ENCODE measurements around the gene SIRT5.

SIRT5 gene

GRCh38 chr6:13591205-13591921 is 17.0 kb downstream of the SIRT5 start:
- no peak for DNase-seq

- no peak for DNase-seq
Measured at GRCh38 chr6:13593103-13593502, 18.7 kb downstream of the SIRT5 start.

GRCh38 chr6:13593720-13594119 is 19.3 kb downstream of the SIRT5 start:
- no peak for DNase-seq

- DNase-seq = no peak
Measured at GRCh38 chr6:13597073-13597472, 22.7 kb downstream of the SIRT5 start.

GRCh38 chr6:13600036-13600435 is 25.6 kb downstream of the SIRT5 start:
- no peak for DNase-seq

GRCh38 chr6:13604135-13604534 is 29.7 kb downstream of the SIRT5 start:
- no peak for DNase-seq

GRCh38 chr6:13604546-13605416 is 30.4 kb downstream of the SIRT5 start:
- DNase-seq = no peak

GRCh38 chr6:13605634-13606033 is 31.2 kb downstream of the SIRT5 start:
- DNase-seq = no peak

GRCh38 chr6:13611715-13612114 is 37.3 kb downstream of the SIRT5 start:
- no peak for DNase-seq

- DNase-seq = no peak
Measured at GRCh38 chr6:13613029-13613594, 38.7 kb downstream of the SIRT5 start.

- peak; percentile 51 to 57 for DNase-seq
Measured at GRCh38 chr6:13614126-13614925, 39.9 kb downstream of the SIRT5 start.

GRCh38 chr6:13614926-13615791 is 40.8 kb downstream of the SIRT5 start, which contains the start of gene NOL7:
Gene NOL7, plus strand, starts transcription at chr6:13615335. Its CDS starts 24 bp downstream, at chr6:13615359.
- DNase-seq = peak; percentile 95 to 96

GRCh38 chr6:13615792-13616120 is 41.4 kb downstream of the SIRT5 start:
- DNase-seq = peak in 1 of 2 experiments; percentile 15

- DNase-seq = no peak
Measured at GRCh38 chr6:13617066-13617465, 42.7 kb downstream of the SIRT5 start.

GRCh38 chr6:13624871-13625288 is 50.5 kb downstream of the SIRT5 start:
- peak; percentile 55 to 58 for DNase-seq

GRCh38 chr6:13629459-13630116 is 55.2 kb downstream of the SIRT5 start:
- DNase-seq = no peak

GRCh38 chr6:13630499-13630898 is 56.1 kb downstream of the SIRT5 start:
- no peak for DNase-seq

GRCh38 chr6:13633343-13633742 is 58.9 kb downstream of the SIRT5 start:
- DNase-seq = no peak

GRCh38 chr6:13635948-13636658 is 61.7 kb downstream of the SIRT5 start:
- no peak for DNase-seq

GRCh38 chr6:13638014-13638413 is 63.6 kb downstream of the SIRT5 start:
- DNase-seq = no peak

- DNase-seq = no peak
Measured at GRCh38 chr6:13638626-13639025, 64.2 kb downstream of the SIRT5 start.
